ENCODE measurements around the gene USB1.

- no peak for TF ChIP-seq CTCF (IDR thresholded peaks at IDR 0.05; ENCODE audit: low read depth, low read length, missing input control)
- TF ChIP-seq REST (IDR thresholded peaks at IDR 0.05): no peak
- no peak for TF ChIP-seq RAD21 (IDR thresholded peaks at IDR 0.05)
- TF ChIP-seq SP1 (IDR thresholded peaks at IDR 0.05): no peak
- no peak for TF ChIP-seq MAX (IDR thresholded peaks at IDR 0.05)
- no peak for TF ChIP-seq JUND (IDR thresholded peaks at IDR 0.05)
- TF ChIP-seq GABPA (IDR thresholded peaks at IDR 0.05 in 1 of 2, conservative IDR thresholded peaks at IDR 0.05 in 1 of 2): no peak
- no peak for TF ChIP-seq EGR1 (IDR thresholded peaks at IDR 0.05; ENCODE audit: low read depth in 2 of 2)
- no peak for TF ChIP-seq HNF4A (conservative IDR thresholded peaks at IDR 0.05)
- TF ChIP-seq ATF3 (IDR thresholded peaks at IDR 0.05): no peak
Measured at GRCh38 chr16:58053682-58054005, 52.4 kb downstream of the USB1 start.

All from liver (tissue), 3 donors.